ENCODE measurements around the gene TBC1D5. TPM values are rescaled to one million over a fixed set of nuclear protein-coding genes. Genes with fewer than 3 reads are reported as not detected.

TBC1D5 gene
- total RNA-seq, 1 donor from 2014 or later = 106 TPM

- H3K27me3 Mint-ChIP-seq = no peaks in the 10 kb centered on the region
- ChIA-PET CTCF (interaction anchor here (0.9 to 6.7 kb wide), 7 partner anchors 9 to 964 kb away, joined by 3 to 62 read pairs (median 3); no protein-coding TSS in a partner anchor), POLR2A (no interaction called here)
- no peaks in the 10 kb centered on the region for H3K9me3 Mint-ChIP-seq
- H3K36me3 Mint-ChIP-seq (ENCODE audit: low read depth) = peaks cover 19% of the 10 kb centered on the region
- no peak overlapping the region for H3K27ac Mint-ChIP-seq
- H3K4me1 Mint-ChIP-seq = peaks cover 19% of the 10 kb centered on the region
- no peak for TF ChIP-seq CTCF (IDR thresholded peaks at IDR 0.05)
- H3K4me3 Mint-ChIP-seq = no peak overlapping the region
- DNase-seq (no peak), ATAC-seq (ENCODE audit: low read depth) (peak; percentile 98)
- intact Hi-C loops (cut with micrococcal nuclease) = loop anchor here (1.0 to 5.0 kb wide), 7 partner anchors 38 to 968 kb away; partner anchors contain the start of genes OXNAD1 and PLCL2
These were observed 509.0 kb downstream of the TBC1D5 start for GRCh38 chr3:17233398-17233800.

GRCh38 chr3:17232442-17232841 lies 510.0 kb downstream of the TBC1D5 start:
- Mint-ChIP-seq H3K4me1 (peaks cover 19% of the 10 kb centered on the region), H3K27ac (no peak overlapping the region), H3K27me3 (no peaks in the 10 kb centered on the region), H3K36me3 (ENCODE audit: low read depth) (peaks cover 13% of the 10 kb centered on the region), H3K4me3 (no peak overlapping the region), H3K9me3 (no peaks in the 10 kb centered on the region)
- DNase-seq (no peak), ATAC-seq (ENCODE audit: low read depth) (no peak)
- no peak for TF ChIP-seq CTCF (IDR thresholded peaks at IDR 0.05)
- intact Hi-C loops (cut with micrococcal nuclease) = loop anchor here (2.0 to 5.0 kb wide), 2 partner anchors 200 to 942 kb away; no protein-coding TSS in a partner anchor
- ChIA-PET CTCF (interaction anchor here (0.7 to 6.7 kb wide), 16 partner anchors 8 to 1184 kb away, joined by 3 to 62 read pairs (median 4); no protein-coding TSS in a partner anchor), POLR2A (interaction anchor here (1.7 kb wide), 1 partner anchor 348 kb away, joined by 10 read pairs; the partner anchor contains the start of gene PLCL2)

GRCh38 chr3:17231537-17232261 lies 510.7 kb downstream of the TBC1D5 start:
- Mint-ChIP-seq H3K4me3 (no peak overlapping the region), H3K27ac (peak overlapping the region; percentile 41)
- DNase-seq = no peak

GRCh38 chr3:17227472-17227871 lies 515.0 kb downstream of the TBC1D5 start:
- intact Hi-C loops (cut with micrococcal nuclease) = no loop called here
- Mint-ChIP-seq H3K4me1 (peaks cover 14% of the 10 kb centered on the region), H3K9me3 (no peaks in the 10 kb centered on the region), H3K4me3 (no peak overlapping the region), H3K36me3 (ENCODE audit: low read depth) (peaks cover 14% of the 10 kb centered on the region), H3K27me3 (no peaks in the 10 kb centered on the region), H3K27ac (no peak overlapping the region)
- ATAC-seq (ENCODE audit: low read depth) (no peak), DNase-seq (no peak)
- POLR2A ChIA-PET = no interaction called here
- CTCF ChIA-PET = interaction anchor here (1.6 to 1.9 kb wide), 2 partner anchors 343 to 399 kb away, joined by 3 to 7 read pairs; no protein-coding TSS in a partner anchor
- TF ChIP-seq CTCF (IDR thresholded peaks at IDR 0.05) = no peak

More at GRCh38 chr3:17231537-17232261, 510.7 kb downstream of the TBC1D5 start:
- H3K4me1 Mint-ChIP-seq = peaks cover 19% of the 10 kb centered on the region
- no peaks in the 10 kb centered on the region for H3K9me3 Mint-ChIP-seq
- ATAC-seq (ENCODE audit: low read depth) = no peak
- TF ChIP-seq CTCF (IDR thresholded peaks at IDR 0.05) = no peak
- H3K27me3 Mint-ChIP-seq = no peaks in the 10 kb centered on the region
- peaks cover 9% of the 10 kb centered on the region for H3K36me3 Mint-ChIP-seq (ENCODE audit: low read depth)
- POLR2A ChIA-PET = interaction anchor here (1.7 kb wide), 1 partner anchor 347 kb away, joined by 10 read pairs; the partner anchor contains the start of gene PLCL2
- CTCF ChIA-PET = interaction anchor here (0.7 to 6.7 kb wide), 12 partner anchors 25 to 1183 kb away, joined by 3 to 62 read pairs (median 5); no protein-coding TSS in a partner anchor
- intact Hi-C loops (cut with micrococcal nuclease) = loop anchor here (2.0 to 5.0 kb wide), 2 partner anchors 199 to 941 kb away; no protein-coding TSS in a partner anchor

- ATAC-seq (ENCODE audit: low read depth) (no peak), DNase-seq (no peak)
- Mint-ChIP-seq H3K27ac (no peak overlapping the region), H3K4me3 (no peak overlapping the region), H3K27me3 (no peaks in the 10 kb centered on the region), H3K36me3 (ENCODE audit: low read depth) (peaks cover 38% of the 10 kb centered on the region), H3K9me3 (peaks cover 3% of the 10 kb centered on the region), H3K4me1 (no peaks in the 10 kb centered on the region)
- TF ChIP-seq CTCF (IDR thresholded peaks at IDR 0.05) = no peak
- intact Hi-C loops (cut with micrococcal nuclease) = no loop called here
- CTCF ChIA-PET = no interaction called here
- POLR2A ChIA-PET = no interaction called here
These were observed 520.9 kb downstream of the TBC1D5 start for GRCh38 chr3:17221529-17221928.

Data from activated B cell treated with CpG ODN at 0.5 μM for 24 hours (primary cell).